ENCODE measurements around the gene RTF1. TPM values are rescaled to one million over a fixed set of nuclear protein-coding genes. Genes with fewer than 3 reads are reported as not detected.

The RTF1 gene
- total and polyA plus RNA-seq, 8 donors = 8.8 to 47.9 (median 41.9) TPM

- peaks cover 9 to 80% (median 66%) of the 10 kb centered on the region in 4 donors for H3K36me3 ChIP-seq
Measured at GRCh38 chr15:41387646-41388045, 29.2 kb upstream of the RTF1 start.

GRCh38 chr15:41392659-41393058, 24.2 kb upstream of the RTF1 start:
- no peak for DNase-seq
- 85 to 100% (median 94%) methylated on average over 2 of the region's 2 CpGs for WGBS, 5 donors
- intact Hi-C loops (cut with DNase I; ENCODE audit: low total_unique reads) = no loop called here

More at GRCh38 chr15:41387646-41388045, 29.2 kb upstream of the RTF1 start:
- no peak overlapping the region for H3K4me3 ChIP-seq
- intact Hi-C loops (cut with DNase I; ENCODE audit: low total_unique reads) = no loop called here
- no peaks in the 10 kb centered on the region for H3K9me3 ChIP-seq
- H3K27ac ChIP-seq = no peak overlapping the region
- TF ChIP-seq EP300 (IDR thresholded peaks at IDR 0.05) = no peak
- TF ChIP-seq POLR2A (IDR thresholded peaks at IDR 0.05) = no peak
- TF ChIP-seq POLR2AphosphoS5 (IDR thresholded peaks at IDR 0.05) = no peak
- TF ChIP-seq, protein P1, sequence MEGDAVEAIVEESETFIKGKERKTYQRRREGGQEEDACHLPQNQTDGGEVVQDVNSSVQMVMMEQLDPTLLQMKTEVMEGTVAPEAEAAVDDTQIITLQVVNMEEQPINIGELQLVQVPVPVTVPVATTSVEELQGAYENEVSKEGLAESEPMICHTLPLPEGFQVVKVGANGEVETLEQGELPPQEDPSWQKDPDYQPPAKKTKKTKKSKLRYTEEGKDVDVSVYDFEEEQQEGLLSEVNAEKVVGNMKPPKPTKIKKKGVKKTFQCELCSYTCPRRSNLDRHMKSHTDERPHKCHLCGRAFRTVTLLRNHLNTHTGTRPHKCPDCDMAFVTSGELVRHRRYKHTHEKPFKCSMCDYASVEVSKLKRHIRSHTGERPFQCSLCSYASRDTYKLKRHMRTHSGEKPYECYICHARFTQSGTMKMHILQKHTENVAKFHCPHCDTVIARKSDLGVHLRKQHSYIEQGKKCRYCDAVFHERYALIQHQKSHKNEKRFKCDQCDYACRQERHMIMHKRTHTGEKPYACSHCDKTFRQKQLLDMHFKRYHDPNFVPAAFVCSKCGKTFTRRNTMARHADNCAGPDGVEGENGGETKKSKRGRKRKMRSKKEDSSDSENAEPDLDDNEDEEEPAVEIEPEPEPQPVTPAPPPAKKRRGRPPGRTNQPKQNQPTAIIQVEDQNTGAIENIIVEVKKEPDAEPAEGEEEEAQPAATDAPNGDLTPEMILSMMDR (IDR thresholded peaks at IDR 0.05) = no peak
- H3K4me1 ChIP-seq = no peaks in the 10 kb centered on the region
- 81 to 98% (median 92%) methylated on average over 6 of the region's 6 CpGs for WGBS, 5 donors
- H3K27me3 ChIP-seq = no peaks in the 10 kb centered on the region
- no peak for DNase-seq

GRCh38 chr15:41394924-41395323, 22.0 kb upstream of the RTF1 start:
- no peaks in the 10 kb centered on the region for H3K9me3 ChIP-seq
- no peak for DNase-seq
- H3K4me3 ChIP-seq = no peak overlapping the region
- H3K4me1 ChIP-seq = no peaks in the 10 kb centered on the region
- intact Hi-C loops (cut with DNase I; ENCODE audit: low total_unique reads) = no loop called here
- H3K27ac ChIP-seq = no peak overlapping the region
- TF ChIP-seq, protein P1 (IDR thresholded peaks at IDR 0.05) = no peak
- TF ChIP-seq POLR2A (IDR thresholded peaks at IDR 0.05) (no peak), EP300 (IDR thresholded peaks at IDR 0.05) (no peak), POLR2AphosphoS5 (IDR thresholded peaks at IDR 0.05) (no peak)
- no peaks in the 10 kb centered on the region for H3K27me3 ChIP-seq
- WGBS, 5 donors = 96 to 99% (median 98%) methylated on average over 4 of the region's 4 CpGs
- H3K36me3 ChIP-seq = peaks cover 23 to 67% (median 62%) of the 10 kb centered on the region in 4 donors

More at GRCh38 chr15:41392659-41393058, 24.2 kb upstream of the RTF1 start:
- Histone ChIP-seq H3K27me3 (no peaks in the 10 kb centered on the region), H3K4me3 (no peak overlapping the region), H3K36me3 (peaks cover 29 to 89% (median 80%) of the 10 kb centered on the region in 4 donors), H3K27ac (no peak overlapping the region), H3K4me1 (no peaks in the 10 kb centered on the region), H3K9me3 (no peaks in the 10 kb centered on the region)
- TF ChIP-seq POLR2A (IDR thresholded peaks at IDR 0.05) (no peak), EP300 (IDR thresholded peaks at IDR 0.05) (no peak), POLR2AphosphoS5 (IDR thresholded peaks at IDR 0.05) (no peak)
- TF ChIP-seq, protein P1 (IDR thresholded peaks at IDR 0.05) = no peak

GRCh38 chr15:41396111-41396510, 20.8 kb upstream of the RTF1 start:
- intact Hi-C loops (cut with DNase I; ENCODE audit: low total_unique reads) = no loop called here
- TF ChIP-seq, protein P1 (IDR thresholded peaks at IDR 0.05) = no peak
- no peak for TF ChIP-seq POLR2AphosphoS5 (IDR thresholded peaks at IDR 0.05)
- TF ChIP-seq EP300 (IDR thresholded peaks at IDR 0.05) = no peak
- TF ChIP-seq POLR2A (IDR thresholded peaks at IDR 0.05) = no peak
- WGBS, 5 donors = 78 to 94% (median 85%) methylated on average over 3 of the region's 3 CpGs
- no peak for DNase-seq
- Histone ChIP-seq H3K9me3 (no peaks in the 10 kb centered on the region), H3K27me3 (no peaks in the 10 kb centered on the region), H3K27ac (no peak overlapping the region), H3K4me3 (no peak overlapping the region), H3K36me3 (peaks cover 23 to 55% (median 52%) of the 10 kb centered on the region in 4 donors), H3K4me1 (peaks cover 0 to 5% (median 3%) of the 10 kb centered on the region in 4 donors)
